HEK293 (cell line): Measurements from ENCODE around the gene PROX1.

Source experiments
- CTCF ChIA-PET: fragments of 350-600 bp; formaldehyde crosslinking; extraction: SDS; loops from one replicate; lab custom pipeline; 2021; ENCODE audit warnings: antibody characterized with exemption; lab: Yijun Ruan, JAX
- POLR2A ChIA-PET: fragments of 300-600 bp; formaldehyde crosslinking; extraction: SDS; loops from one replicate; lab custom pipeline; 2020; ENCODE audit warnings: antibody characterized with exemption, inconsistent platforms; lab: Yijun Ruan, JAX
- H3K27ac ChIP-seq: fragments of 200-500 bp; sonication (Bioruptor generic); 2 replicates; pipeline ENCODE4 v1.5.1; 2014; ENCODE audit warnings: low read depth, low read length, control low read depth, inconsistent platforms; ENCODE audit errors: extremely low read depth
- H3K36me3 ChIP-seq, 2 experiments: fragments of 200-500 bp in 1 of 2; sonication (Bioruptor generic) in 1 of 2; 1 replicate in 1 of 2; 2 replicates in 1 of 2; pipeline ENCODE4 v1.5.1; 2014 to 2017; ENCODE audit warnings: inconsistent platforms in 2 of 2, low read length in 2 of 2; ENCODE audit not compliant: control insufficient read depth in 2 of 2, insufficient read depth in 1 of 2
- H3K4me1 ChIP-seq: fragments of 200-500 bp; sonication (Bioruptor generic); 2 replicates; pipeline ENCODE4 v1.5.1; 2014; ENCODE audit warnings: mild to moderate bottlenecking, low read length, inconsistent platforms; ENCODE audit not compliant: control insufficient read depth, insufficient read depth
- H3K4me3 ChIP-seq: 2 replicates; pipeline ENCODE4 v1.5.1; 2011; ENCODE audit warnings: low read depth, mild to moderate bottlenecking, control low read depth, low read length, moderate library complexity
- H3K9me3 ChIP-seq: fragments of 200-500 bp; sonication (Bioruptor generic); 2 replicates; pipeline ENCODE4 v1.5.1; 2014; ENCODE audit warnings: low read depth, low read length, inconsistent platforms; ENCODE audit not compliant: control insufficient read depth, insufficient read depth
- ATF2 ChIP-seq: fragments of 450-650 bp; formaldehyde crosslinking; IDR thresholded peaks from 2 replicates; pipeline ENCODE4 v1.5.1; 2016; ENCODE audit warnings: missing biosample characterization, missing genetic modification characterization, low read depth
- GLI2 ChIP-seq: fragments of 450-650 bp; formaldehyde crosslinking; IDR thresholded peaks from 2 replicates; pipeline ENCODE4; 2017; ENCODE audit warnings: missing biosample characterization, missing genetic modification characterization, low read depth, borderline replicate concordance
- HIC1 ChIP-seq: fragments of 450-650 bp; formaldehyde crosslinking; IDR thresholded peaks from 2 replicates; pipeline ENCODE4 v1.5.1; 2016; ENCODE audit warnings: missing biosample characterization, missing genetic modification characterization
- PBX3 ChIP-seq: sonication (generic); formaldehyde crosslinking; IDR thresholded peaks from 2 replicates; pipeline ENCODE4 v1.8.1; 2022; ENCODE audit warnings: mild to moderate bottlenecking, moderate library complexity, missing genetic modification reagents
- RBAK ChIP-seq: fragments of 450-650 bp; formaldehyde crosslinking; IDR thresholded peaks from 2 replicates; pipeline ENCODE4 v1.5.1; 2016; ENCODE audit warnings: missing biosample characterization, missing genetic modification characterization
- SCRT1 ChIP-seq: fragments of 450-650 bp; formaldehyde crosslinking; IDR thresholded peaks from 2 replicates; pipeline ENCODE4 v1.5.1; 2016; ENCODE audit warnings: missing biosample characterization, missing genetic modification characterization, borderline replicate concordance
- SP3 ChIP-seq: fragments of 450-650 bp; formaldehyde crosslinking; IDR thresholded peaks from 2 replicates; pipeline ENCODE4 v1.5.1; 2016; ENCODE audit warnings: missing biosample characterization, missing genetic modification characterization
- ZNF121 ChIP-seq: fragments of 450-650 bp; formaldehyde crosslinking; IDR thresholded peaks from 2 replicates; pipeline ENCODE4 v1.5.1; 2016; ENCODE audit warnings: missing biosample characterization, missing genetic modification characterization
- ZNF132 ChIP-seq: fragments of 450-650 bp; formaldehyde crosslinking; IDR thresholded peaks from 2 replicates; pipeline ENCODE4 v1.5.1; 2017; ENCODE audit warnings: missing biosample characterization, missing genetic modification characterization, borderline replicate concordance
- ZNF175 ChIP-seq: fragments of 450-650 bp; formaldehyde crosslinking; IDR thresholded peaks from 2 replicates; pipeline ENCODE4 v1.5.1; 2016; ENCODE audit warnings: missing biosample characterization, missing genetic modification characterization
- ZNF239 ChIP-seq: fragments of 450-650 bp; formaldehyde crosslinking; IDR thresholded peaks from 2 replicates; pipeline ENCODE4 v1.5.1; 2016; ENCODE audit warnings: missing biosample characterization, missing genetic modification characterization
- ZNF280C ChIP-seq: fragments of 450-650 bp; formaldehyde crosslinking; IDR thresholded peaks from 2 replicates; pipeline ENCODE4 v1.5.1; 2016; ENCODE audit warnings: missing biosample characterization, missing genetic modification characterization
- ZNF341 ChIP-seq: fragments of 450-650 bp; formaldehyde crosslinking; IDR thresholded peaks from 2 replicates; pipeline ENCODE4; 2016; ENCODE audit warnings: low read depth, missing biosample characterization, missing genetic modification characterization
- ZNF394 ChIP-seq: fragments of 450-650 bp; formaldehyde crosslinking; IDR thresholded peaks from 2 replicates; pipeline ENCODE4 v1.5.1; 2016; ENCODE audit warnings: missing biosample characterization, missing genetic modification characterization, mild to moderate bottlenecking, moderate library complexity, borderline replicate concordance
- ZNF416 ChIP-seq: fragments of 450-650 bp; formaldehyde crosslinking; IDR thresholded peaks from 2 replicates; pipeline ENCODE4 v1.5.1; 2016; ENCODE audit warnings: missing biosample characterization, missing genetic modification characterization
- ZNF513 ChIP-seq: fragments of 450-650 bp; IDR thresholded peaks from 2 replicates; pipeline ENCODE4 v1.5.1; 2018; ENCODE audit warnings: missing biosample characterization, missing genetic modification characterization
- ZNF549 ChIP-seq: fragments of 450-650 bp; IDR thresholded peaks from 2 replicates; pipeline ENCODE4 v1.5.1; 2018; ENCODE audit warnings: missing biosample characterization, missing genetic modification characterization, mild to moderate bottlenecking, inconsistent platforms, moderate library complexity
- ZNF555 ChIP-seq: fragments of 450-650 bp; formaldehyde crosslinking; conservative IDR thresholded peaks from 2 replicates; pipeline ENCODE4 v1.5.1; 2017; ENCODE audit warnings: missing biosample characterization, mild to moderate bottlenecking, missing genetic modification characterization, inconsistent platforms
- ZNF621 ChIP-seq: fragments of 450-650 bp; formaldehyde crosslinking; IDR thresholded peaks from 2 replicates; pipeline ENCODE4 v1.5.1; 2017; ENCODE audit warnings: missing biosample characterization, missing genetic modification characterization
- ZNF677 ChIP-seq: fragments of 450-650 bp; IDR thresholded peaks from 2 replicates; pipeline ENCODE4 v1.5.0; 2018; ENCODE audit warnings: missing biosample characterization, mild to moderate bottlenecking, missing genetic modification characterization, moderate library complexity
- ZNF76 ChIP-seq: fragments of 450-650 bp; formaldehyde crosslinking; IDR thresholded peaks from 2 replicates; pipeline ENCODE4; 2016; ENCODE audit warnings: low read depth, missing biosample characterization, missing genetic modification characterization, borderline replicate concordance

Gene PROX1

GRCh38 chr1:214014730-214015129, 27.0 kb downstream of the PROX1 start (continued):
- TF ChIP-seq ZNF132 (tag by site-specific recombination), result no peak
- no peak for TF ChIP-seq ZNF76 (tag by site-specific recombination)
- TF ChIP-seq ZNF677 (tag by site-specific recombination), result no peak

- TF ChIP-seq ZNF416 (tag by site-specific recombination) (no peak), ZNF239 (tag by site-specific recombination) (no peak), ZNF549 (tag by site-specific recombination) (no peak), GLI2 (tag by site-specific recombination) (no peak), ZNF280C (tag by site-specific recombination) (no peak), ZNF394 (tag by site-specific recombination) (no peak), RBAK (tag by site-specific recombination) (no peak), ATF2 (tag by site-specific recombination) (no peak), ZNF121 (tag by site-specific recombination) (no peak)
- H3K4me1 ChIP-seq, result peaks cover 5% of the 10 kb centered on the region; the same call in 1 of the 2 replicates
- H3K36me3 ChIP-seq, result peaks cover 0 to 29% of the 10 kb centered on the region in 2 experiments; a peak in 1 of 3 replicates
- no peaks in the 10 kb centered on the region for H3K9me3 ChIP-seq
- H3K27ac ChIP-seq, result no peak overlapping the region
- POLR2A ChIA-PET, result no interaction called here
- CTCF ChIA-PET, result no interaction called here
- H3K4me3 ChIP-seq, result no peak overlapping the region
These were observed 29.6 kb downstream of the PROX1 start for GRCh38 chr1:214017191-214017982.

GRCh38 chr1:214018386-214019268, 30.9 kb downstream of the PROX1 start:
- H3K9me3 ChIP-seq, result no peaks in the 10 kb centered on the region
- H3K4me3 ChIP-seq, result no peak overlapping the region
- POLR2A ChIA-PET, result no interaction called here
- CTCF ChIA-PET, result no interaction called here
- H3K27ac ChIP-seq, result no peak overlapping the region
- peaks cover 5% of the 10 kb centered on the region; the same call in 1 of the 2 replicates for H3K4me1 ChIP-seq
- H3K36me3 ChIP-seq, result peaks cover 0 to 17% of the 10 kb centered on the region in 2 experiments; a peak in 1 of 3 replicates
- no peak for TF ChIP-seq ZNF513 (tag by site-specific recombination)
- no peak for TF ChIP-seq PBX3
- no peak for TF ChIP-seq SCRT1 (tag by site-specific recombination)
- TF ChIP-seq GLI2 (tag by site-specific recombination), result no peak
- TF ChIP-seq ZNF239 (tag by site-specific recombination), result no peak
- TF ChIP-seq ZNF555 (tag by site-specific recombination), result no peak
- TF ChIP-seq HIC1 (tag by site-specific recombination), result no peak
- no peak for TF ChIP-seq ZNF416 (tag by site-specific recombination)
- no peak for TF ChIP-seq ZNF175 (tag by site-specific recombination)
- TF ChIP-seq ZNF621 (tag by site-specific recombination), result no peak
- no peak for TF ChIP-seq ZNF341 (tag by site-specific recombination)
- TF ChIP-seq SP3, result no peak
